Neutrophil (primary cell): ENCODE results near the gene C10orf105.

Source experiments
- H3K27ac ChIP-seq: fragments of 200-600 bp; sonication (generic); 2 replicates; pipeline ENCODE4 v1.5.1; 2016; ENCODE audit warnings: mild to moderate bottlenecking, moderate library complexity
- H3K27me3 ChIP-seq: fragments of 200-600 bp; sonication (generic); 2 replicates; pipeline ENCODE4 v1.6.0; 2016; ENCODE audit warnings: mild to moderate bottlenecking
- H3K36me3 ChIP-seq: fragments of 200-600 bp; sonication (generic); 2 replicates; pipeline ENCODE4 v1.5.1; 2017
- H3K4me1 ChIP-seq, 2 experiments: fragments of 200-600 bp in 1 of 2; sonication (generic) in 1 of 2; 1 replicate in 1 of 2; 2 replicates in 1 of 2; pipeline versions ENCODE4 v1.5.1 to v1.6.1; 2013 to 2016; ENCODE audit warnings: low read depth in 1 of 2, low read length in 1 of 2, mild to moderate bottlenecking in 1 of 2, moderate library complexity in 1 of 2; ENCODE audit not compliant: control insufficient read depth in 1 of 2, insufficient read depth in 1 of 2
- H3K4me3 ChIP-seq, 2 experiments: fragments of 200-600 bp in 1 of 2; sonication (generic) in 1 of 2; 1 replicate in 1 of 2; 2 replicates in 1 of 2; pipeline ENCODE4 v1.5.1; 2013 to 2016; ENCODE audit warnings: low read depth in 1 of 2, low read length in 1 of 2, mild to moderate bottlenecking in 1 of 2, moderate library complexity in 1 of 2
- H3K9me3 ChIP-seq: fragments of 200-600 bp; sonication (generic); 2 replicates; pipeline ENCODE4 v1.5.1; 2016
- TF ChIP-seq, protein P1 (sequence below): fragments of 200-600 bp; sonication (generic); IDR thresholded peaks from 2 replicates; pipeline ENCODE4 v1.5.1; 2016; ENCODE audit warnings: antibody characterized with exemption

The C10orf105 gene

GRCh38 chr10:71708301-71708703, 11.3 kb downstream of the C10orf105 start:
- no peak overlapping the region for H3K27ac ChIP-seq
- peaks cover 3% of the 10 kb centered on the region for H3K36me3 ChIP-seq
- H3K27me3 ChIP-seq: no peaks in the 10 kb centered on the region
- peak overlapping the region in 1 of 2 experiments; percentile 14 for H3K4me3 ChIP-seq
- TF ChIP-seq, protein P1, sequence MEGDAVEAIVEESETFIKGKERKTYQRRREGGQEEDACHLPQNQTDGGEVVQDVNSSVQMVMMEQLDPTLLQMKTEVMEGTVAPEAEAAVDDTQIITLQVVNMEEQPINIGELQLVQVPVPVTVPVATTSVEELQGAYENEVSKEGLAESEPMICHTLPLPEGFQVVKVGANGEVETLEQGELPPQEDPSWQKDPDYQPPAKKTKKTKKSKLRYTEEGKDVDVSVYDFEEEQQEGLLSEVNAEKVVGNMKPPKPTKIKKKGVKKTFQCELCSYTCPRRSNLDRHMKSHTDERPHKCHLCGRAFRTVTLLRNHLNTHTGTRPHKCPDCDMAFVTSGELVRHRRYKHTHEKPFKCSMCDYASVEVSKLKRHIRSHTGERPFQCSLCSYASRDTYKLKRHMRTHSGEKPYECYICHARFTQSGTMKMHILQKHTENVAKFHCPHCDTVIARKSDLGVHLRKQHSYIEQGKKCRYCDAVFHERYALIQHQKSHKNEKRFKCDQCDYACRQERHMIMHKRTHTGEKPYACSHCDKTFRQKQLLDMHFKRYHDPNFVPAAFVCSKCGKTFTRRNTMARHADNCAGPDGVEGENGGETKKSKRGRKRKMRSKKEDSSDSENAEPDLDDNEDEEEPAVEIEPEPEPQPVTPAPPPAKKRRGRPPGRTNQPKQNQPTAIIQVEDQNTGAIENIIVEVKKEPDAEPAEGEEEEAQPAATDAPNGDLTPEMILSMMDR: peak; percentile 94
- H3K9me3 ChIP-seq: no peaks in the 10 kb centered on the region
- H3K4me1 ChIP-seq: peaks cover 35 to 36% of the 10 kb centered on the region in 2 experiments

- H3K4me1 ChIP-seq: peaks cover 27 to 29% of the 10 kb centered on the region in 2 experiments
- no peaks in the 10 kb centered on the region for H3K27me3 ChIP-seq
- no peaks in the 10 kb centered on the region for H3K9me3 ChIP-seq
- TF ChIP-seq, protein P1: no peak
- H3K27ac ChIP-seq: no peak overlapping the region
- H3K4me3 ChIP-seq: no peak overlapping the region
- peaks cover 3% of the 10 kb centered on the region for H3K36me3 ChIP-seq
These were observed 12.3 kb downstream of the C10orf105 start for GRCh38 chr10:71707240-71707789.

DNA sequence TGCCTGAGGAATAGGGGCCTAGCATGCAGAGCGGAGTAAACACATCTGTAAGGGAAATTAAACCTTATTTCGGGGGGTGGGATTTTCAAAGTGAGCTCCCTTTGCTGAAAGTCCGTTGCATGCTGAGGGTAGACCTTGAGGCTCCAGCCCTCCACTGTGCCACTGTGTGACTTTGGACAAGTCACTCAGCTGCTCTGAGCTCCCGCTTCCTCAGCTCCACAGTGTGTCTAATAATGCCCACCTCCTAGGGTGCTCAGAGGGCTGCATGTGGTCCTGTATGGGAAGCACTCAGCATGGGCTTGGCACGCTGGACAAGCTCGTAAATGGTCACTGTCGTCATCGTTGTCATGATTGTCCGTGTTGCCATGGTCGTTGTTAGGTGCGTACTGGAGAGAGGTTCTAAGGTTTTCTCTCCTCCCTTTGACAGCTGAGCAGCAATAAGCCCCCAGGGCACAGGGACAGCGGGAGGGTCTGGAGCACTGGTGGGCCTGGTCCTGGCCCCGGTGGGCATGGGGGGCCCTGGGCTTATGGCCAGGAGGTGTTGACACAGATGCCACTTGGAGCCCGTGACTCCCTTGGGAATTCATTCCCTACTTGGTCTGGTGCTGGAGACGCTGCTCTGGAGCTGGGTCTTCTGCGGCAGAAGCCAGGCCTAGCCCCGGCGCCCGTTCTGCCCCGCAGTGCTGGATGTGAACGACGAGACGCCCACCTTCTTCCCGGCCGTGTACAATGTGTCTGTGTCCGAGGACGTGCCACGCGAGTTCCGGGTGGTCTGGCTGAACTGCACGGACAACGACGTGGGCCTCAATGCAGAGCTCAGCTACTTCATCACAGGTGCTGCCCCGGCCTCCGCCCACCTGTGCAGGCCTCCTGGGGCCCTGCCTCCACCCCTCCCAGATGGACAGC, 13.1 kb downstream of the C10orf105 start:
- Histone ChIP-seq H3K27me3 (no peaks in the 10 kb centered on the region), H3K4me1 (peaks cover 32 to 35% of the 10 kb centered on the region in 2 experiments), H3K4me3 (no peak overlapping the region), H3K27ac (no peak overlapping the region), H3K9me3 (no peaks in the 10 kb centered on the region), H3K36me3 (peaks cover 3% of the 10 kb centered on the region)
- TF ChIP-seq, protein P1: no peak

DNA sequence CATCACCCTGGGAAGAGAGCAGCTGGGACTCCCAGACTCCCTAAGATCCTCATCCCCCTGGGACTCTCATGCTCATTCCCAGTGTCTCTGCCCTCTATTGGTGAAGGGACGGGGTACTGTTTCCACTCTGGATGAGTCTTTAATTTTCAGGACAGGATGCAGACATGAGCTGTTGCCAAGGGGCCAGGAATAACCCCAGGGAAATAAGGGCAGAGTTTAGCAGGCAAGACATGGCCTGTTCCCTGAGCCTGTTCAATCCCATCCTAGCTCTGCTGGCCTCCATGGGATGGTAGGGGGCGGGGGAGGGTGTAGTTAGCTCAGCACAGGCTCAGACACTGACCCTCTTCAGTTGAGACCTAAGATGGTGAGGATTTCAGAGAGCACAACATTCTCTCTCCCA, 14.0 kb downstream of the C10orf105 start:
- no peak overlapping the region for H3K27ac ChIP-seq
- peaks cover 3% of the 10 kb centered on the region for H3K36me3 ChIP-seq
- TF ChIP-seq, protein P1: no peak
- H3K4me3 ChIP-seq: no peak overlapping the region
- H3K27me3 ChIP-seq: no peaks in the 10 kb centered on the region
- H3K9me3 ChIP-seq: no peaks in the 10 kb centered on the region
- H3K4me1 ChIP-seq: peaks cover 38 to 42% of the 10 kb centered on the region in 2 experiments

DNA sequence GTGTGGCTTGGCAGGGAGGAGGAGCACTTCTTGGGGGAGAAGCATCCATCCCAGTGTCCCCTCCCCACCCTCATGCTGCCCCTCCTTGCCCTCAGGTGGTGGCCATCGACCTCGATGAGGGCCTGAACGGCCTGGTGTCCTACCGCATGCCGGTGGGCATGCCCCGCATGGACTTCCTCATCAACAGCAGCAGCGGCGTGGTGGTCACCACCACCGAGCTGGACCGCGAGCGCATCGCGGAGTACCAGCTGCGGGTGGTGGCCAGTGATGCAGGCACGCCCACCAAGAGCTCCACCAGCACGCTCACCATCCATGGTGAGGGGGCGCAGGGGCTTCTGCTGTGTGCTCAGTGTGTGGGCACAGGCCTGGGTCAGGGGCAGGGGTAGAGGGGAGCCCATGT, 14.8 kb downstream of the C10orf105 start:
- peaks cover 3% of the 10 kb centered on the region for H3K36me3 ChIP-seq
- TF ChIP-seq, protein P1: no peak
- no peak overlapping the region for H3K4me3 ChIP-seq
- H3K9me3 ChIP-seq: no peaks in the 10 kb centered on the region
- H3K27me3 ChIP-seq: no peaks in the 10 kb centered on the region
- H3K27ac ChIP-seq: no peak overlapping the region
- peaks cover 45 to 47% of the 10 kb centered on the region in 2 experiments for H3K4me1 ChIP-seq
